GM19351 (cell line): ENCODE results near the gene FOXB1.

ENCODE experiments used
- ATAC-seq: cut with Tn5 transposase; IDR thresholded peaks from one replicate; pipeline ENCODE4 v1.9.1; 2021; ENCODE audit warnings: mild to moderate bottlenecking, moderate library complexity; ENCODE audit not compliant: unreplicated experiment

Gene FOXB1

GRCh38 chr15:60017538-60018520 lies 13.7 kb downstream of the FOXB1 start:
- no peak for ATAC-seq

GRCh38 chr15:60020736-60021135 lies 16.6 kb downstream of the FOXB1 start:
- ATAC-seq, result no peak

- no peak for ATAC-seq
These were observed 17.7 kb downstream of the FOXB1 start for GRCh38 chr15:60021589-60022378.

- ATAC-seq, result no peak
These were observed 18.2 kb downstream of the FOXB1 start for GRCh38 chr15:60022379-60022741.

GRCh38 chr15:60026555-60026954 lies 22.4 kb downstream of the FOXB1 start:
- ATAC-seq, result no peak

GRCh38 chr15:60035344-60035743 lies 31.2 kb downstream of the FOXB1 start:
- no peak for ATAC-seq

GRCh38 chr15:60039316-60039715 lies 35.2 kb downstream of the FOXB1 start:
- ATAC-seq, result no peak

GRCh38 chr15:60043744-60044435 lies 39.8 kb downstream of the FOXB1 start:
- ATAC-seq, result no peak

GRCh38 chr15:60044636-60045270 lies 40.6 kb downstream of the FOXB1 start:
- ATAC-seq, result no peak

GRCh38 chr15:60047701-60048100 lies 43.6 kb downstream of the FOXB1 start:
- ATAC-seq, result no peak

GRCh38 chr15:60049948-60050347 lies 45.8 kb downstream of the FOXB1 start:
- no peak for ATAC-seq

- no peak for ATAC-seq
These were observed 48.7 kb downstream of the FOXB1 start for GRCh38 chr15:60052796-60053195.

- ATAC-seq, result no peak
These were observed 50.4 kb downstream of the FOXB1 start for GRCh38 chr15:60054472-60054871.
